Vagina (tissue), 2 donors: Measurements from ENCODE around the gene OVOL1. TPM values are rescaled to one million over a fixed set of nuclear protein-coding genes. Genes with fewer than 3 reads are reported as not detected.

Experiments
- DNase-seq, 2 donors: peaks; one replicate each; pipeline ENCODE4 v3.0.0-alpha.2; 2017; ENCODE audit errors: extremely low spot score in 2 of 2
- H3K27ac ChIP-seq: fragments of 200-600 bp; sonication (generic); one replicate; pipeline ENCODE4 v1.5.1; 2019
- H3K27me3 ChIP-seq: fragments of 200-600 bp; sonication (generic); one replicate; pipeline ENCODE4 v1.5.1; 2019
- H3K36me3 ChIP-seq, 2 donors: fragments of 200-600 bp; sonication (generic); one replicate each; pipeline ENCODE4 v1.5.1; 2017 to 2019
- H3K4me1 ChIP-seq: fragments of 200-600 bp; sonication (generic); one replicate; pipeline ENCODE4 v1.5.1; 2019
- H3K4me3 ChIP-seq, 2 donors: fragments of 200-600 bp; sonication (generic); 1 replicate in 1 of 2; 2 replicates in 1 of 2; pipeline ENCODE4 v1.5.1; 2016 to 2019
- H3K9me3 ChIP-seq: fragments of 200-600 bp; sonication (generic); one replicate; pipeline ENCODE4 v1.5.1; 2019
- CTCF ChIP-seq, 3 experiments: fragments of 450-650 bp in 2 of 3; fragments of 200-600 bp in 1 of 3; sonication (generic) in 1 of 3; IDR thresholded peaks; one replicate each; pipeline ENCODE4 v1.5.1; 2017 to 2019; ENCODE audit warnings: antibody characterized with exemption in 3 of 3, mild to moderate bottlenecking in 2 of 3, moderate library complexity in 2 of 3
- POLR2A ChIP-seq, 2 donors: fragments of 450-650 bp; IDR thresholded peaks; one replicate each; pipeline ENCODE4 v1.6.1; 2017; ENCODE audit warnings: antibody characterized with exemption in 2 of 2, mild to moderate bottlenecking in 2 of 2, moderate library complexity in 2 of 2
- POLR2AphosphoS5 ChIP-seq, 2 donors: sonication (generic); formaldehyde crosslinking; IDR thresholded peaks; one replicate each; pipeline ENCODE4 v1.9.0; 2017; ENCODE audit warnings: antibody characterized with exemption in 2 of 2, mild to moderate bottlenecking in 2 of 2, low read depth in 1 of 2; ENCODE audit not compliant: insufficient read depth in 1 of 2
- intact Hi-C: fragments of 100-400 bp; cut with DNase I; formaldehyde crosslinking; loops from one replicate; pipeline ENCODE4 v1.15.1; 2023
- total RNA-seq: library from RNA; depleted of rRNA; stranded (reverse); fragments of >200 nt; gene quantifications from one replicate; pipeline ENCODE4 v1.2.3, GENCODE V29; 2016

The OVOL1 gene
- total RNA-seq, 1 donor from 2014 or later: 17.4 TPM

DNA sequence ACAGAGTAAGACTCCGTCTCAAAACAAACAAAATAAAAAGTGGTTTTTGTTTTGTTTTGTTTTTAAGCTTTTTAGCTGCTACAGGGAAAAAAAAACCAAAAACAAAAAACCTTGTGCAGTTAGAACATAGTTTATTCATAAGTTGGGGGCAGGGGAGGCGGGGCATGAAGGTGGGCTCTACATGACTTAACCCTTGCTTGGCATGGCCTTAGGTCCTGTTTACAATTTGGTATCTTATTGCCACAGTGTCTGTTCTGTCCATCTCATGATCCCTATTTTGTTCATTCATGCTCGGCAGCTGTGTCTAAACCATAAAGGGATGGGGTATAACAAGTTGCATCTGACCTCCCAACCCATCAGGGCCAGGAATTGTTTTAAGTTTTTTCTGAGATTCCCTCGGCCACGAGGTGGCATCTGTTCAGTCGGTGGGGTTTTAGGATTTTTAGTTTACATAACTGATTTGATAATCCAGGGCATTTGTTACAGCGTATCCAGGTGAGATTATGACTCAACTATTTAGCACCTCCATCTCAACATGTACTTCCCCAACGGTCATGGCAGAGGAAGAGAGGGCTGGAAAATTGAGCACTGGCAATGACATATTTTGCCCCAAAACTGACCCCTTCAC, 13.0 kb upstream of the OVOL1 start:
- TF ChIP-seq POLR2AphosphoS5 (IDR thresholded peaks at IDR 0.05; ENCODE audit: insufficient read depth in 1 of 2, low read depth in 1 of 2): no peak
- no peak for TF ChIP-seq CTCF (IDR thresholded peaks at IDR 0.05)
- TF ChIP-seq POLR2A (IDR thresholded peaks at IDR 0.05): no peak
- H3K27me3 ChIP-seq: no peaks in the 10 kb centered on the region
- no peak overlapping the region for H3K4me3 ChIP-seq
- H3K4me1 ChIP-seq: peaks cover 11% of the 10 kb centered on the region
- no peak for DNase-seq
- peaks cover 0 to 18% of the 10 kb centered on the region in 2 donors for H3K36me3 ChIP-seq
- H3K9me3 ChIP-seq: no peaks in the 10 kb centered on the region
- no peak overlapping the region for H3K27ac ChIP-seq
- intact Hi-C loops: no loop called here

- peaks cover 19% of the 10 kb centered on the region for H3K4me1 ChIP-seq
- H3K27ac ChIP-seq: no peak overlapping the region
These were observed 12.1 kb upstream of the OVOL1 start for GRCh38 chr11:65774525-65775306.

GRCh38 chr11:65776196-65776595, 10.7 kb upstream of the OVOL1 start:
- peak in 1 of 2 donors; percentile 71 for DNase-seq
- Histone ChIP-seq H3K27ac (no peak overlapping the region), H3K4me1 (peaks cover 23% of the 10 kb centered on the region), H3K9me3 (no peaks in the 10 kb centered on the region), H3K4me3 (no peak overlapping the region), H3K27me3 (no peaks in the 10 kb centered on the region), H3K36me3 (peaks cover 0 to 20% of the 10 kb centered on the region in 2 donors)
- TF ChIP-seq CTCF (IDR thresholded peaks at IDR 0.05) (no peak), POLR2AphosphoS5 (IDR thresholded peaks at IDR 0.05; ENCODE audit: insufficient read depth in 1 of 2, low read depth in 1 of 2) (no peak), POLR2A (IDR thresholded peaks at IDR 0.05) (no peak)
- intact Hi-C loops: no loop called here

More at GRCh38 chr11:65774525-65775306, 12.1 kb upstream of the OVOL1 start:
- H3K36me3 ChIP-seq: peaks cover 0 to 20% of the 10 kb centered on the region in 2 donors
- intact Hi-C loops: no loop called here
- no peak overlapping the region for H3K4me3 ChIP-seq
- no peaks in the 10 kb centered on the region for H3K9me3 ChIP-seq
- no peaks in the 10 kb centered on the region for H3K27me3 ChIP-seq
- no peak for DNase-seq
- no peak for TF ChIP-seq POLR2AphosphoS5 (IDR thresholded peaks at IDR 0.05; ENCODE audit: insufficient read depth in 1 of 2, low read depth in 1 of 2)
- TF ChIP-seq CTCF (IDR thresholded peaks at IDR 0.05): no peak
- TF ChIP-seq POLR2A (IDR thresholded peaks at IDR 0.05): no peak

GRCh38 chr11:65776710-65777141, 10.1 kb upstream of the OVOL1 start:
- TF ChIP-seq POLR2A (IDR thresholded peaks at IDR 0.05): no peak
- TF ChIP-seq POLR2AphosphoS5 (IDR thresholded peaks at IDR 0.05; ENCODE audit: insufficient read depth in 1 of 2, low read depth in 1 of 2): no peak
- no peak for TF ChIP-seq CTCF (IDR thresholded peaks at IDR 0.05)
- H3K9me3 ChIP-seq: no peaks in the 10 kb centered on the region
- no peaks in the 10 kb centered on the region for H3K27me3 ChIP-seq
- H3K4me3 ChIP-seq: no peak overlapping the region
- H3K36me3 ChIP-seq: peaks cover 0 to 20% of the 10 kb centered on the region in 2 donors
- no peak overlapping the region for H3K27ac ChIP-seq
- peaks cover 29% of the 10 kb centered on the region for H3K4me1 ChIP-seq
- intact Hi-C loops: no loop called here
- DNase-seq: peak in 1 of 2 donors; percentile 78

DNA sequence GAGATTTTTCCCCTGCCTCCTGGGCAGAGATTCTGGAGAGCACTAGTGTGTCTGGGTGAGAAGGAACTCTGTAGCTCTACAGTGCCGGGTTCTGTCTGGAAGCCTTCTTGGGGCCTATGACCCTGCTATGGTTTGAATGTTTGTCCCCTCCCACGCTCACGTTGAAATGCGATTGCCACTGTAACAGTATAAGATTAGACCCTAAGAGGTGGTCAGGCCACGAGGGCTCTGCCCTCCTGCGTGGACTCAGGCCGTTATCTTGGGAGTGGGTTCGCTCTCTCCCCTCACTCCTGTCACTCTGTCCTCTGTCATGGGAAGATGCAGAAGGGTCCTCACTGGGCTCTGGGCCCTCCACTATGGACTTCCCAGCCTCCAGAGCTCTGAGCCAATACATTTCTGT, 9.6 kb upstream of the OVOL1 start:
- Histone ChIP-seq H3K36me3 (peaks cover 0 to 20% of the 10 kb centered on the region in 2 donors), H3K9me3 (no peaks in the 10 kb centered on the region), H3K4me1 (peaks cover 34% of the 10 kb centered on the region), H3K4me3 (no peak overlapping the region), H3K27ac (no peak overlapping the region), H3K27me3 (no peaks in the 10 kb centered on the region)
- no peak for TF ChIP-seq POLR2A (IDR thresholded peaks at IDR 0.05)
- TF ChIP-seq POLR2AphosphoS5 (IDR thresholded peaks at IDR 0.05; ENCODE audit: insufficient read depth in 1 of 2, low read depth in 1 of 2): no peak
- no peak for TF ChIP-seq CTCF (IDR thresholded peaks at IDR 0.05)
- intact Hi-C loops: no loop called here
- DNase-seq: no peak
